Epithelial cell of esophagus (primary cell): ENCODE measurements around the gene CHAF1A.
A peak's percentile ranks its signal among the peaks of the same experiment; 100 is the strongest.

ENCODE experiments used
- DNase-seq: peaks from one replicate; pipeline ENCODE4 v3.0.0; 2010; ENCODE audit warnings: low read depth
- H3K4me3 ChIP-seq: 2 replicates; pipeline ENCODE4 v1.5.1; 2011; ENCODE audit warnings: mild to moderate bottlenecking, low read length, control low read depth
- TF ChIP-seq, protein P1 (sequence below): IDR thresholded peaks from 2 replicates; pipeline ENCODE4 v1.5.1; 2011; ENCODE audit warnings: low read depth, mild to moderate bottlenecking, low read length, control low read depth, inconsistent platforms; ENCODE audit not compliant: insufficient read depth; ENCODE audit errors: missing control alignments

Gene CHAF1A

GRCh38 chr19:4401769-4402170 is 670 bp upstream of the CHAF1A start:
- TF ChIP-seq, protein P1, sequence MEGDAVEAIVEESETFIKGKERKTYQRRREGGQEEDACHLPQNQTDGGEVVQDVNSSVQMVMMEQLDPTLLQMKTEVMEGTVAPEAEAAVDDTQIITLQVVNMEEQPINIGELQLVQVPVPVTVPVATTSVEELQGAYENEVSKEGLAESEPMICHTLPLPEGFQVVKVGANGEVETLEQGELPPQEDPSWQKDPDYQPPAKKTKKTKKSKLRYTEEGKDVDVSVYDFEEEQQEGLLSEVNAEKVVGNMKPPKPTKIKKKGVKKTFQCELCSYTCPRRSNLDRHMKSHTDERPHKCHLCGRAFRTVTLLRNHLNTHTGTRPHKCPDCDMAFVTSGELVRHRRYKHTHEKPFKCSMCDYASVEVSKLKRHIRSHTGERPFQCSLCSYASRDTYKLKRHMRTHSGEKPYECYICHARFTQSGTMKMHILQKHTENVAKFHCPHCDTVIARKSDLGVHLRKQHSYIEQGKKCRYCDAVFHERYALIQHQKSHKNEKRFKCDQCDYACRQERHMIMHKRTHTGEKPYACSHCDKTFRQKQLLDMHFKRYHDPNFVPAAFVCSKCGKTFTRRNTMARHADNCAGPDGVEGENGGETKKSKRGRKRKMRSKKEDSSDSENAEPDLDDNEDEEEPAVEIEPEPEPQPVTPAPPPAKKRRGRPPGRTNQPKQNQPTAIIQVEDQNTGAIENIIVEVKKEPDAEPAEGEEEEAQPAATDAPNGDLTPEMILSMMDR, result no peak
- DNase-seq, result no peak
- H3K4me3 ChIP-seq, result peak overlapping the region; percentile 45

- TF ChIP-seq, protein P1, result no peak
- H3K4me3 ChIP-seq, result peak overlapping the region; percentile 92
Observed at GRCh38 chr19:4403005-4403761, 743 bp downstream of the CHAF1A start.

DNA sequence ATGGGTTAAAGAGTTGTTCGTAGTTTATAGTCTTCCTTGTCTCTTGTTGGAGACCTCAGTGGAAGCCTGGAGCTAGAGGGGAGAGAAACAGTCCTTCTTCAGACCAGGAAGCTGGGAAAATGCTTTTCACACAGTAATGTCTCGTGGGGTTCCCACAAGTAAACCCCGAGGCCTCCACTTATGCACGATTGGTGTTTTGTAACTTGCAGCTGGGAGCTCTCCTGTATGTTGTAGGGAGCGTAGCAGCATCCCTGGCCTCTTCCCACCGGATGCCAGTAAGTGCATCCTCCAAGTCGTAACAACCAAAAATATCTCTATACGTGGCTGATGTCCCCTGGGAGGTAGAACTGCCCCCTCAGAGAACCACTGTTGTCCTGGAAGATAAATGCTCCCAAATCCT is 3.5 kb downstream of the CHAF1A start:
- TF ChIP-seq, protein P1, result no peak
- no peak for DNase-seq
- H3K4me3 ChIP-seq, result no peak overlapping the region

More at GRCh38 chr19:4403005-4403761, 743 bp downstream of the CHAF1A start:
- no peak for DNase-seq

DNA sequence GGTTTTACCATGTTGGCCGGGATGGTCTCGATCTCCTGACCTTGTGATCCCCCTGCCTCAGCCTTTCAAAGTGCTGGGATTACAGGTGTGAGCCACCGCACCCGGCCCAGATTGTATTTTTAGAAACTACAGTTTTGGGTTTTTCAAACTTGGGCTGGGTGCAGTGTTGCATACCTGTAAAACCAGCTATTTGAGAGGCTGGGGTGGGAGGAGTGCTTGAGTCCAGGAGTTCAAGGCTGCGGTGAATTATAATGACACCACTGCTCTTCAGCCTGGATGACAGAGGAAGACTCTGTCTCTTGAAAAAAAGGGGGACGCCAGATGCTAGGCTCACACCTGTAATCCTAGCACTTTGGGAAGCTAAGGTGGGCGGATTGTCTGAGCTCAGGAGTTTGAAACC is 4.2 kb downstream of the CHAF1A start:
- TF ChIP-seq, protein P1, result no peak
- no peak overlapping the region for H3K4me3 ChIP-seq
- DNase-seq, result no peak

DNA sequence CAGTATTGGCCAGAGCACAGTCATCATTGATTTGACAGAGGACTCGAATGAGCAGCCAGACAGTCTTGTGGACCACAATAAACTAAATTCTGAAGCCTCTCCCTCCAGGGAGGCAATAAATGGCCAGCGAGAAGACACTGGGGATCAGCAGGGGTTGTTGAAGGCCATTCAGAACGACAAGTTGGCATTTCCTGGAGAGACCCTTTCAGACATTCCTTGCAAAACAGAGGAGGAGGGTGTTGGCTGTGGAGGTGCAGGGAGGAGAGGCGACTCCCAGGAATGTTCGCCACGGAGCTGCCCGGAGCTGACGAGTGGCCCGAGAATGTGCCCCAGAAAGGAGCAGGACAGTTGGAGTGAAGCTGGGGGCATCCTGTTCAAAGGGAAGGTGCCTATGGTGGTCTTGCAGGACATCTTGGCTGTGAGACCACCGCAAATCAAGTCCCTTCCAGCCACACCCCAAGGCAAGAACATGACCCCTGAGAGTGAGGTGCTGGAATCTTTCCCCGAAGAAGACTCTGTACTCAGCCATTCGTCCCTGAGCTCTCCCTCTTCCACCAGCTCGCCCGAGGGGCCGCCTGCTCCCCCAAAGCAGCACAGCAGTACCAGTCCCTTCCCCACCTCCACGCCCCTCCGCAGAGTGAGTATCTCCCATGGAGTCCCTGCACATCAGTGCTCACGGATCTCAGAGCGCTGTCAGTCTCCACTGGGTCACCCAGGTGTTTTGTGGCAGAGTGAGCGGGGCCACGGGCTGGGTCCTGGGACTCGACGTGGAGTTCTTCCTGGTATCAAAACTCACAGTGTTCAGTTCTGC is 6.9 kb downstream of the CHAF1A start:
- DNase-seq, result no peak
- TF ChIP-seq, protein P1, result no peak
- no peak overlapping the region for H3K4me3 ChIP-seq

- no peak for DNase-seq
Observed at GRCh38 chr19:4413588-4413987, 11.1 kb downstream of the CHAF1A start.

More at GRCh38 chr19:4413588-4413987, 11.1 kb downstream of the CHAF1A start:
- no peak overlapping the region for H3K4me3 ChIP-seq
- TF ChIP-seq, protein P1, result no peak
